Measurements from ENCODE around the gene RBM4. TPM values are rescaled to one million over a fixed set of nuclear protein-coding genes. Genes with fewer than 3 reads are reported as not detected.

RBM4 gene
- total and polyA plus RNA-seq, 9 donors = 64.0 to 177 (median 121) TPM

DNA sequence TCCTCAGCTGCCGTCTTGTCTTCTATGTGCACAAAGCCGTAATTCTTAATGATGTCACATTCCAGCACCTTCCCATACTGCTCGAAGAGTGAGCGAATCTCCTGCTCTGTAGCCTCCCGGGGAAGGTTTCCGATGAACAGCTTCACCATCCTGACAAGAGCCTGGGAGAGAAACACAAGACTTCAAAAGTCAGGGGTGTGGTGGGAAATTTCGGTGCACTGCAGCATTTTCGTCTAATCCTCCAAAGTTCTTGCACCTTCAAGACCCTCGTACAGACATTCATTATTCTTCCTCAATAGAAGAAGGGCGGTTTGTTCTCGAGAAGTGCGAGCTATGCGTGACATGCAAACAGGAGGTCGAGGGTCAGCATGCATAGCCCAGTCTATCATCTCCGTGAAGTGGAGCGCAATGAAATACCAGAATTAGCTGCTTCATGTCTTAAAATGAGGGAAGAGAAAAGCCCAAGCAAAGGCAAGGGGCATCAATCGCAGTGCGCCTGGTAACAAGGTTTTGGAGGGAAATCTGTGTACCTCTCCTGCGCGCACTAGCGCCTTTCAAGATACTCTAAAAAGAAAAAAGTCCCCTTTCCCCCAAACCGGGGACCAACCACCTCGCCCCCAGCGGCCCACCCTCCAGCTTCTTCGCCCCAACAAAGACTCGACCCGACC is 38.6 kb downstream of the RBM4 start:
- Histone ChIP-seq H3K9me3 (no peaks in the 10 kb centered on the region), H3K4me1 (ENCODE audit: insufficient read depth) (peaks cover 14% of the 10 kb centered on the region), H3K4me3 (peak overlapping the region; percentile 81), H3K27me3 (no peaks in the 10 kb centered on the region), H3K36me3 (no peaks in the 10 kb centered on the region), H3K27ac (peak overlapping the region; percentile 70 to 96)
- TF ChIP-seq POLR2A (IDR thresholded peaks at IDR 0.05) = no peak
- TF ChIP-seq, protein P1, sequence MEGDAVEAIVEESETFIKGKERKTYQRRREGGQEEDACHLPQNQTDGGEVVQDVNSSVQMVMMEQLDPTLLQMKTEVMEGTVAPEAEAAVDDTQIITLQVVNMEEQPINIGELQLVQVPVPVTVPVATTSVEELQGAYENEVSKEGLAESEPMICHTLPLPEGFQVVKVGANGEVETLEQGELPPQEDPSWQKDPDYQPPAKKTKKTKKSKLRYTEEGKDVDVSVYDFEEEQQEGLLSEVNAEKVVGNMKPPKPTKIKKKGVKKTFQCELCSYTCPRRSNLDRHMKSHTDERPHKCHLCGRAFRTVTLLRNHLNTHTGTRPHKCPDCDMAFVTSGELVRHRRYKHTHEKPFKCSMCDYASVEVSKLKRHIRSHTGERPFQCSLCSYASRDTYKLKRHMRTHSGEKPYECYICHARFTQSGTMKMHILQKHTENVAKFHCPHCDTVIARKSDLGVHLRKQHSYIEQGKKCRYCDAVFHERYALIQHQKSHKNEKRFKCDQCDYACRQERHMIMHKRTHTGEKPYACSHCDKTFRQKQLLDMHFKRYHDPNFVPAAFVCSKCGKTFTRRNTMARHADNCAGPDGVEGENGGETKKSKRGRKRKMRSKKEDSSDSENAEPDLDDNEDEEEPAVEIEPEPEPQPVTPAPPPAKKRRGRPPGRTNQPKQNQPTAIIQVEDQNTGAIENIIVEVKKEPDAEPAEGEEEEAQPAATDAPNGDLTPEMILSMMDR (IDR thresholded peaks at IDR 0.05) = no peak
- TF ChIP-seq EP300 (IDR thresholded peaks at IDR 0.05) = no peak
- 3 to 4% (median 4%) methylated on average over 27 of the region's 27 CpGs for WGBS, 3 donors
- intact Hi-C loops (cut with DNase I) = loop anchor here in 3 of 4 donors (5.0 to 10.0 kb wide), 4 partner anchors 82 to 265 kb away; partner anchors contain the start of genes CCDC87 (in 1 of the 3) and CCS (in 1 of the 3)
- DNase-seq = no peak

DNA sequence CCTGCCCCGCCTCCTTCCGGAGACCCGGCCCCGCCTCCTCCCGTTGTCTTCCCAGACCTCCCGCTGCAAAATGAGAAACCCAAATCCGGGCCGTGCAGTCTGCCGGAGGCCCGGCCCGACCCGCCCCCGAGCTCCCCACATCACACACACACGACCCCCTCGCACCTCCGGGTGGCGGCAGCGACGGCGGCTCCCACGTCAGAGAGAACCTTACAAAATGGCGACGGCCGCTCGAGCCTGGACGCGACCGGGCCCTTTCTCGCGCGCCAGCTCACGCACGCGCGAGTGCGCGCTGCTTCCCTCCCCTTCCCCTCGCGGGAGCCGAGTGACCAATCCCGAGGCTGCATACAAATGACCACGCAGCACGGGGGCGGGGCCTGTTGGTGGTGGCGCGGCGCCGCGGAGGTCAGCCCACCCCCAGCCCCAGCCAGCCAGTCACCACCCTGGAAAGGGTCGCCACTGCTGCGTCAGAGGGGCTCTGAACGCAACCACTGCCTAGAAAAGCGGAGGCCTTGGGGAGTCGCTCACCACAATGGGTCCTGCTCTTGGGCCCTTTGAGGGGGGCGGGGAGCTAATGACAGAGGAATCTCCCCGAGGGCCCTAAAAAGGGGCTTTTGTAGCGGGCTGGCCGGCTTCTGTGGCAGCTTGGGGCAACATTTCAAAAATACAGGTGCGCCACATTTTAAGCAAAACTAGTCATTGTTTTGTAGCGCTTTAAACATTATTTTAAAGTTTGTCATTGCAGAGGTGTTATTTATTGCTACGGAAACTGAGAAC is 39.3 kb downstream of the RBM4 start, which contains the start of gene RBM4B:
TSS of gene RBM4B (minus strand) at position 289 of the 777 bp plus-strand sequence. CDS start 808 bp downstream, outside the sequence.
- H3K27me3 ChIP-seq = no peaks in the 10 kb centered on the region
- WGBS, 3 donors = 0% methylated on average over 54 to 61 of the region's 61 CpGs
- TF ChIP-seq POLR2A (IDR thresholded peaks at IDR 0.05) (peak; percentile 78), EP300 (IDR thresholded peaks at IDR 0.05) (peak; percentile 33)
- TF ChIP-seq, protein P1 (IDR thresholded peaks at IDR 0.05) = peak in 1 of 3 donors; percentile 11
- no peaks in the 10 kb centered on the region for H3K36me3 ChIP-seq
- H3K4me1 ChIP-seq (ENCODE audit: insufficient read depth) = peaks cover 14% of the 10 kb centered on the region
- peak within 1 kb of the TSS; percentile 70 to 96 for H3K27ac ChIP-seq
- DNase-seq = peak; percentile 95 to 98 (median 96)
- intact Hi-C loops (cut with DNase I) = loop anchor here (2.0 to 10.0 kb wide), 5 partner anchors 83 to 265 kb away; partner anchors contain the start of genes CCDC87 (in 1 of the 4) and CCS (in 1 of the 4)
- no peaks in the 10 kb centered on the region for H3K9me3 ChIP-seq
- peak within 1 kb of the TSS; percentile 81 for H3K4me3 ChIP-seq

GRCh38 chr11:66680966-66681645 is 42.6 kb downstream of the RBM4 start:
- intact Hi-C loops (cut with DNase I) = loop anchor here in 1 of 4 donors (10.0 kb wide), 1 partner anchor 266 kb away; no protein-coding TSS in a partner anchor
- Histone ChIP-seq H3K9me3 (no peaks in the 10 kb centered on the region), H3K27me3 (no peaks in the 10 kb centered on the region), H3K36me3 (no peaks in the 10 kb centered on the region), H3K27ac (no peak overlapping the region), H3K4me3 (no peak overlapping the region), H3K4me1 (ENCODE audit: insufficient read depth) (peaks cover 5% of the 10 kb centered on the region)
- 88 to 91% (median 90%) methylated on average over 7 of the region's 7 CpGs for WGBS, 3 donors
- TF ChIP-seq POLR2A (IDR thresholded peaks at IDR 0.05) = no peak
- TF ChIP-seq, protein P1 (IDR thresholded peaks at IDR 0.05) = no peak
- no peak for TF ChIP-seq EP300 (IDR thresholded peaks at IDR 0.05)
- DNase-seq = peak in 1 of 5 donors; percentile 7

- no peak for DNase-seq
- WGBS, 3 donors = 88 to 91% (median 91%) methylated on average over 8 of the region's 8 CpGs
- H3K27ac ChIP-seq = no peak overlapping the region
- H3K36me3 ChIP-seq = no peaks in the 10 kb centered on the region
- TF ChIP-seq EP300 (IDR thresholded peaks at IDR 0.05) (no peak), POLR2A (IDR thresholded peaks at IDR 0.05) (no peak)
- TF ChIP-seq, protein P1 (IDR thresholded peaks at IDR 0.05) = no peak
- H3K4me1 ChIP-seq (ENCODE audit: insufficient read depth) = no peaks in the 10 kb centered on the region
- no peaks in the 10 kb centered on the region for H3K27me3 ChIP-seq
- intact Hi-C loops (cut with DNase I) = loop anchor here in 1 of 4 donors (10.0 kb wide), 1 partner anchor 269 kb away; no protein-coding TSS in a partner anchor
- no peaks in the 10 kb centered on the region for H3K9me3 ChIP-seq
- no peak overlapping the region for H3K4me3 ChIP-seq
These were observed 45.4 kb downstream of the RBM4 start for GRCh38 chr11:66683877-66684276.
